GM23338 (cell line): ENCODE results near the gene KIF1C. TPM values are rescaled to one million over a fixed set of nuclear protein-coding genes. Genes with fewer than 3 reads are reported as not detected.

Experiments
- ATAC-seq: fragments of 200-7000 bp; cut with Tn5 transposase; 3 replicates; pipeline ENCODE4 v1.9.1; 2020
- DNase-seq: peaks from one replicate; pipeline ENCODE4 v3.0.0-alpha.2; 2015; ENCODE audit warnings: low spot score
- H2AFZ ChIP-seq: fragments of 200-600 bp; sonication (generic); 2 replicates; pipeline ENCODE4 v1.8.0; 2016; ENCODE audit warnings: antibody characterized with exemption, mild to moderate bottlenecking, moderate library complexity
- H3F3A ChIP-seq: fragments of 200-600 bp; sonication (generic); replicated peaks from 2 replicates; pipeline ENCODE4 v1.8.0; 2017; ENCODE audit warnings: antibody characterized with exemption, mixed run types, low read depth
- H3K27ac ChIP-seq: fragments of 200-600 bp; sonication (generic); 2 replicates; pipeline ENCODE4 v1.6.1; 2016; ENCODE audit warnings: low read depth
- H3K27me3 ChIP-seq: fragments of 200-600 bp; sonication (generic); 2 replicates; pipeline ENCODE4 v1.8.0; 2016; ENCODE audit warnings: mild to moderate bottlenecking, mixed run types, moderate library complexity; ENCODE audit not compliant: insufficient read depth
- H3K36me3 ChIP-seq: fragments of 200-600 bp; sonication (generic); 2 replicates; pipeline ENCODE4 v1.8.0; 2016; ENCODE audit warnings: mild to moderate bottlenecking; ENCODE audit not compliant: insufficient read depth
- H3K4me1 ChIP-seq: fragments of 200-600 bp; sonication (generic); 2 replicates; pipeline ENCODE4 v1.8.0; 2016; ENCODE audit warnings: mild to moderate bottlenecking, moderate library complexity; ENCODE audit not compliant: insufficient read depth
- H3K4me2 ChIP-seq: fragments of 200-600 bp; sonication (generic); 2 replicates; pipeline ENCODE4 v1.7.1; 2017; ENCODE audit warnings: mixed run types
- H3K4me3 ChIP-seq: fragments of 200-600 bp; sonication (generic); 2 replicates; pipeline ENCODE4 v1.6.1; 2016; ENCODE audit warnings: mixed run types
- H3K79me2 ChIP-seq: fragments of 200-600 bp; sonication (generic); replicated peaks from 2 replicates; pipeline ENCODE4 v1.8.0; 2017; ENCODE audit warnings: mild to moderate bottlenecking; ENCODE audit not compliant: insufficient read depth
- H3K9me2 ChIP-seq: fragments of 200-600 bp; sonication (generic); 2 replicates; pipeline ENCODE4 v1.8.0; 2017; ENCODE audit not compliant: insufficient read depth
- H4K20me1 ChIP-seq: fragments of 200-600 bp; sonication (generic); replicated peaks from 2 replicates; pipeline ENCODE4 v1.8.0; 2017; ENCODE audit warnings: mild to moderate bottlenecking; ENCODE audit not compliant: insufficient read depth
- H3K27ac Mint-ChIP-seq: 2 replicates; pipeline ENCODE4 v1.8.0; 2020; ENCODE audit warnings: inconsistent platforms, mild to moderate bottlenecking, moderate library complexity, mixed read lengths
- H3K27me3 Mint-ChIP-seq: 3 replicates; pipeline ENCODE4 v1.8.0; 2022; ENCODE audit warnings: low read depth, mild to moderate bottlenecking, moderate library complexity, mixed read lengths, inconsistent platforms; ENCODE audit not compliant: insufficient read depth, poor library complexity
- H3K36me3 Mint-ChIP-seq: 3 replicates; pipeline ENCODE4 v1.8.0; 2021; ENCODE audit warnings: low read depth, mild to moderate bottlenecking, inconsistent platforms, moderate library complexity, mixed read lengths
- H3K4me1 Mint-ChIP-seq: 3 replicates; pipeline ENCODE4 v1.8.0; 2020; ENCODE audit warnings: mild to moderate bottlenecking, inconsistent platforms, mixed read lengths
- H3K4me3 Mint-ChIP-seq: 3 replicates; pipeline ENCODE4 v1.8.0; 2021; ENCODE audit warnings: moderate library complexity, mild to moderate bottlenecking, inconsistent platforms, mixed read lengths
- H3K9me3 Mint-ChIP-seq: 3 replicates; pipeline ENCODE4 v1.8.0; 2020; ENCODE audit warnings: moderate library complexity, mild to moderate bottlenecking, inconsistent platforms, mixed read lengths
- CREB1 ChIP-seq: fragments of 250-450 bp; sonication (Bioruptor Pico); IDR thresholded peaks from 2 replicates; pipeline ENCODE4 v1.5.0; 2020; ENCODE audit warnings: low read depth, mild to moderate bottlenecking, moderate library complexity
- CTCF ChIP-seq, 2 experiments: fragments of 200-600 bp in 1 of 2; sonication (generic) in 1 of 2; conservative IDR thresholded peaks; 2 replicates each; pipeline versions ENCODE4 v1.5.1 to v1.6.1; 2016 to 2017; ENCODE audit warnings: antibody characterized with exemption in 2 of 2, low read depth in 2 of 2, mild to moderate bottlenecking in 2 of 2, moderate library complexity in 1 of 2
- EZH2 ChIP-seq: fragments of 200-600 bp; sonication (generic); IDR thresholded peaks from one replicate; pipeline ENCODE4 v1.8.0; 2017; ENCODE audit warnings: antibody characterized with exemption, mild to moderate bottlenecking, low read depth; ENCODE audit not compliant: unreplicated experiment
- EZH2phosphoT487 ChIP-seq: fragments of 200-600 bp; sonication (generic); IDR thresholded peaks from one replicate; pipeline ENCODE4 v1.8.1; 2018; ENCODE audit warnings: antibody characterized with exemption; ENCODE audit not compliant: unreplicated experiment
- JUNB ChIP-seq: IDR thresholded peaks from one replicate; pipeline ENCODE4 v1.6.1; 2016; ENCODE audit warnings: antibody characterized with exemption; ENCODE audit not compliant: unreplicated experiment
- NANOG ChIP-seq: IDR thresholded peaks from 2 replicates; pipeline ENCODE4 v1.6.1; 2016; ENCODE audit warnings: antibody characterized with exemption, borderline replicate concordance
- POLR2AphosphoS5 ChIP-seq: IDR thresholded peaks from 2 replicates; pipeline ENCODE4 v1.6.1; 2016; ENCODE audit warnings: antibody characterized with exemption, low read depth
- REST ChIP-seq: IDR thresholded peaks from one replicate; pipeline ENCODE4 v1.6.1; 2018; ENCODE audit warnings: antibody characterized with exemption; ENCODE audit not compliant: unreplicated experiment
- STAT1 ChIP-seq: IDR thresholded peaks from one replicate; pipeline ENCODE4 v1.6.1; 2016; ENCODE audit warnings: antibody characterized with exemption; ENCODE audit not compliant: unreplicated experiment
- ZNF114 ChIP-seq: fragments of 250-450 bp; sonication (Bioruptor Pico); IDR thresholded peaks from 2 replicates; pipeline ENCODE4 v1.5.0; 2020; ENCODE audit warnings: mild to moderate bottlenecking, moderate library complexity
- ZNF331 ChIP-seq: fragments of 250-450 bp; sonication (Bioruptor Pico); IDR thresholded peaks from 2 replicates; pipeline ENCODE4 v1.5.0; 2020; ENCODE audit warnings: low read depth, mild to moderate bottlenecking, moderate library complexity
- ZNF462 ChIP-seq: fragments of 250-450 bp; sonication (Bioruptor Pico); IDR thresholded peaks from 2 replicates; pipeline ENCODE4 v1.5.0; 2020; ENCODE audit warnings: mild to moderate bottlenecking, moderate library complexity
- polyA plus RNA-seq: library from polyadenylated mRNA; unstranded; fragments of >200 nt; fragmentation: Nextera tagmentation; extraction: Ambion mirVana; gene quantifications from 2 replicates; pipeline ENCODE4 v1.2.1, GENCODE V29; 2016
- total RNA-seq: library from RNA; depleted of rRNA; stranded (reverse); fragments of >200 nt; shearing (Covaris generic); gene quantifications from 2 replicates; pipeline ENCODE4 v1.2.3, GENCODE V29; 2014
- TF ChIP-seq, protein P1 (sequence below): IDR thresholded peaks from 2 replicates; pipeline ENCODE4 v1.6.1; 2016; ENCODE audit warnings: antibody characterized with exemption

KIF1C gene
- total and polyA plus RNA-seq, 2 experiments from 2014 or later: 13.5 to 61.4 TPM

DNA sequence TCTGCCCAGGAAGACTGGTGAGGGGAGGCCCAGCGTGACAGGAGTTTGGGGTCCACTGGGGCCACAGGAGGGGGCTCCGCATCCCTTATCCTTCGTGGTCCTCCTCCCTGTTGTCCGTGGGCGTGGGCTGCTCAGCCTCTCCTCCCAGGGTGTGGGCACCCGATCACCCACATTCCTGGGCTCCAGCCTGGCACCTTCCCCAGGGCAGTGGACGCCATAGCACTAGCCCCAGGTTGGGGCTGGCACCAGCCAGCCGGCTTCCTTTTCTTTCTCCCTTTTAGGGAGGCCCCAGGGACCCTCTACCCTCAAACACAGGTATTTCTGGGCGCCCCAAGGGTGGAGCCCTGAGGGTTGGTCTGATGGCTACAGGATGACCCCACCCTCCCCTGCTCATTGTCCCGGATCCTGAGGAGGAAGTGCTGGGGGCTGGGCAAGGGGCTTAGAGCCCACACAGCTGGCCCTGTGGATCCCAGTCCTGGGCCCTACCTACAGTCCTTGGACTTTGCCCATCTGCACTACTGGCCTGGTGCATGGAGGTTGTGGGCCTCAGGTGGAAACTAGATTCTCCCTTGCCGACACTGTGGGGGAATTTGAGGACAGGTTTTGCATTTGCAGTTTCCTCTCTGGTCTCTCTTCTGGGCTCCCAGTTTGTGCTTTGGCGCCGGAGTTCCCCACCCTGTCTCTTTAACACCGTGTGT lies 1.1 kb downstream of the KIF1C start:
- H3K27me3 ChIP-seq: peaks cover 11% of the 10 kb centered on the region; the same call in 1 of the 2 replicates
- peaks cover 19% of the 10 kb centered on the region; the same call in 1 of the 2 replicates for H3K4me1 ChIP-seq
- peak overlapping the region; percentile 32; the same call in 1 of the 2 replicates for H3K27ac ChIP-seq
- H3F3A ChIP-seq: 0 out of 2 replicates have a peak, but pooled peaks cover 2% of the 10 kb centered on the region
- H3K4me3 ChIP-seq: peak overlapping the region; percentile 94
- peaks cover 12% of the 10 kb centered on the region for H3K36me3 ChIP-seq
- DNase-seq: peak; percentile 51
- H4K20me1 ChIP-seq: no peaks in the 10 kb centered on the region; the same call in none of the 2 replicates
- peak; percentile 15 for ATAC-seq
- 0 out of 3 replicates have a peak, but pooled peaks cover 3% of the 10 kb centered on the region for H3K9me3 Mint-ChIP-seq
- H3K79me2 ChIP-seq: peaks cover 16% of the 10 kb centered on the region
- H3K4me3 Mint-ChIP-seq: peak overlapping the region; percentile 85
- H3K4me2 ChIP-seq: peak overlapping the region; percentile 98
- no peak overlapping the region for H2AFZ ChIP-seq
- peaks cover 33% of the 10 kb centered on the region for H3K27me3 Mint-ChIP-seq
- TF ChIP-seq CREB1 (CRISPR knock-in tag) (no peak), STAT1 (no peak), JUNB (no peak), EZH2 (no peak), CTCF (conservative IDR thresholded peaks at IDR 0.05; ENCODE audit: low read depth in 2 of 2) (no peak), REST (no peak), ZNF331 (CRISPR knock-in tag) (no peak), POLR2AphosphoS5 (no peak), NANOG (no peak), EZH2phosphoT487 (no peak), ZNF114 (CRISPR knock-in tag) (no peak), ZNF462 (CRISPR knock-in tag) (no peak)
- TF ChIP-seq, protein P1, sequence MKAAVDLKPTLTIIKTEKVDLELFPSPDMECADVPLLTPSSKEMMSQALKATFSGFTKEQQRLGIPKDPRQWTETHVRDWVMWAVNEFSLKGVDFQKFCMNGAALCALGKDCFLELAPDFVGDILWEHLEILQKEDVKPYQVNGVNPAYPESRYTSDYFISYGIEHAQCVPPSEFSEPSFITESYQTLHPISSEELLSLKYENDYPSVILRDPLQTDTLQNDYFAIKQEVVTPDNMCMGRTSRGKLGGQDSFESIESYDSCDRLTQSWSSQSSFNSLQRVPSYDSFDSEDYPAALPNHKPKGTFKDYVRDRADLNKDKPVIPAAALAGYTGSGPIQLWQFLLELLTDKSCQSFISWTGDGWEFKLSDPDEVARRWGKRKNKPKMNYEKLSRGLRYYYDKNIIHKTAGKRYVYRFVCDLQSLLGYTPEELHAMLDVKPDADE: no peak
- peak overlapping the region; percentile 25; the same call in 1 of the 2 replicates for H3K27ac Mint-ChIP-seq
- H3K36me3 Mint-ChIP-seq: peaks cover 37% of the 10 kb centered on the region
- H3K4me1 Mint-ChIP-seq: peaks cover 21% of the 10 kb centered on the region
- H3K9me2 ChIP-seq: no peaks in the 10 kb centered on the region
